Liver (tissue), 3 donors: ENCODE measurements around the gene ADAM11.

Experiments
- FOXA1 ChIP-seq: IDR thresholded peaks from 2 replicates; pipeline ENCODE4 v1.6.1; 2016; ENCODE audit warnings: antibody characterized with exemption
- GABPA ChIP-seq, 2 donors: IDR thresholded peaks in 1 of 2; conservative IDR thresholded peaks in 1 of 2; 2 replicates each; pipeline ENCODE4 v1.6.1; 2016; ENCODE audit warnings: antibody characterized with exemption in 2 of 2, mild to moderate bottlenecking in 1 of 2, moderate library complexity in 1 of 2
- RAD21 ChIP-seq, 2 donors: IDR thresholded peaks; 2 replicates each; pipeline ENCODE4 v1.6.1; 2016; ENCODE audit warnings: antibody characterized with exemption in 2 of 2, mild to moderate bottlenecking in 2 of 2
- RXRA ChIP-seq, 2 donors: IDR thresholded peaks; 2 replicates each; pipeline ENCODE4 v1.6.1; 2017 to 2018; ENCODE audit warnings: antibody characterized with exemption in 2 of 2, mild to moderate bottlenecking in 1 of 2
- SP1 ChIP-seq: IDR thresholded peaks from 2 replicates; pipeline ENCODE4 v1.6.1; 2018; ENCODE audit warnings: antibody characterized with exemption, mild to moderate bottlenecking
- TAF1 ChIP-seq: conservative IDR thresholded peaks from 2 replicates; pipeline ENCODE4 v1.6.1; 2016; ENCODE audit warnings: antibody characterized with exemption, mild to moderate bottlenecking
- YY1 ChIP-seq: IDR thresholded peaks from 2 replicates; pipeline ENCODE4 v1.6.1; 2016; ENCODE audit warnings: antibody characterized with exemption, mild to moderate bottlenecking
- TF ChIP-seq, protein P1 (sequence below): fragments of 150-350 bp; IDR thresholded peaks from 2 replicates; pipeline ENCODE4 v1.5.1; 2017; ENCODE audit warnings: improper control_type of control experiment, low read depth, low read length; ENCODE audit not compliant: missing input control
- TF ChIP-seq, protein P2 (sequence below): IDR thresholded peaks from 2 replicates; pipeline ENCODE4 v1.6.1; 2016; ENCODE audit warnings: antibody characterized with exemption
- donor health status: healthy.
- donor health status: healthy.

DNA sequence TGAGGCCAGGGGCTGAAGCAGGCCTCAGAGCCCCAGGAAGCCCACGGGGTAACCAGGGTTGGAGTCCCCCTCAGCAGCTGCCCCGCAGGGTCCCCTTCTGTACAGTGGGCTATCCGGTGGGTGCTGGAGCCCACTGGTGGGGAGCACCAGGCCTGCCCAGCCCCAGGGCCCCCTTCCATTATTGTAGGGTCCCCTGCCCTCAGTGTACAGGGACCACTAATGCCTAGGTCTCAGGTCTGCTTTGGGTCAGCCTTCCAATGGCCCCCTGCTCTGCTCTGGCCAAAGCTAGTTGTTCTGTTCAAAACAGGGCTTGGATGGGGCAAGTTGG lies 1.1 kb downstream of the ADAM11 start:
- TF ChIP-seq RXRA (IDR thresholded peaks at IDR 0.05), result no peak
- TF ChIP-seq, protein P1, sequence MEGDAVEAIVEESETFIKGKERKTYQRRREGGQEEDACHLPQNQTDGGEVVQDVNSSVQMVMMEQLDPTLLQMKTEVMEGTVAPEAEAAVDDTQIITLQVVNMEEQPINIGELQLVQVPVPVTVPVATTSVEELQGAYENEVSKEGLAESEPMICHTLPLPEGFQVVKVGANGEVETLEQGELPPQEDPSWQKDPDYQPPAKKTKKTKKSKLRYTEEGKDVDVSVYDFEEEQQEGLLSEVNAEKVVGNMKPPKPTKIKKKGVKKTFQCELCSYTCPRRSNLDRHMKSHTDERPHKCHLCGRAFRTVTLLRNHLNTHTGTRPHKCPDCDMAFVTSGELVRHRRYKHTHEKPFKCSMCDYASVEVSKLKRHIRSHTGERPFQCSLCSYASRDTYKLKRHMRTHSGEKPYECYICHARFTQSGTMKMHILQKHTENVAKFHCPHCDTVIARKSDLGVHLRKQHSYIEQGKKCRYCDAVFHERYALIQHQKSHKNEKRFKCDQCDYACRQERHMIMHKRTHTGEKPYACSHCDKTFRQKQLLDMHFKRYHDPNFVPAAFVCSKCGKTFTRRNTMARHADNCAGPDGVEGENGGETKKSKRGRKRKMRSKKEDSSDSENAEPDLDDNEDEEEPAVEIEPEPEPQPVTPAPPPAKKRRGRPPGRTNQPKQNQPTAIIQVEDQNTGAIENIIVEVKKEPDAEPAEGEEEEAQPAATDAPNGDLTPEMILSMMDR, result no peak
- TF ChIP-seq FOXA1, result no peak
- TF ChIP-seq RAD21 (IDR thresholded peaks at IDR 0.05), result no peak
- no peak for TF ChIP-seq GABPA (IDR thresholded peaks at IDR 0.05 in 1 of 2, conservative IDR thresholded peaks at IDR 0.05 in 1 of 2)
- TF ChIP-seq TAF1, result no peak
- no peak for TF ChIP-seq SP1
- no peak for TF ChIP-seq YY1
- TF ChIP-seq, protein P2, sequence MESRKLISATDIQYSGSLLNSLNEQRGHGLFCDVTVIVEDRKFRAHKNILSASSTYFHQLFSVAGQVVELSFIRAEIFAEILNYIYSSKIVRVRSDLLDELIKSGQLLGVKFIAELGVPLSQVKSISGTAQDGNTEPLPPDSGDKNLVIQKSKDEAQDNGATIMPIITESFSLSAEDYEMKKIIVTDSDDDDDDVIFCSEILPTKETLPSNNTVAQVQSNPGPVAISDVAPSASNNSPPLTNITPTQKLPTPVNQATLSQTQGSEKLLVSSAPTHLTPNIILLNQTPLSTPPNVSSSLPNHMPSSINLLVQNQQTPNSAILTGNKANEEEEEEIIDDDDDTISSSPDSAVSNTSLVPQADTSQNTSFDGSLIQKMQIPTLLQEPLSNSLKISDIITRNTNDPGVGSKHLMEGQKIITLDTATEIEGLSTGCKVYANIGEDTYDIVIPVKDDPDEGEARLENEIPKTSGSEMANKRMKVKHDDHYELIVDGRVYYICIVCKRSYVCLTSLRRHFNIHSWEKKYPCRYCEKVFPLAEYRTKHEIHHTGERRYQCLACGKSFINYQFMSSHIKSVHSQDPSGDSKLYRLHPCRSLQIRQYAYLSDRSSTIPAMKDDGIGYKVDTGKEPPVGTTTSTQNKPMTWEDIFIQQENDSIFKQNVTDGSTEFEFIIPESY, result no peak
